Neuronal stem cell (in vitro differentiated cells): ENCODE measurements around the gene ECHDC1.

Source experiments
- DNase-seq: peaks from one replicate; pipeline ENCODE4 v3.0.0-alpha.2; 2013; ENCODE audit warnings: low spot score
- H2AFZ ChIP-seq: one replicate; pipeline ENCODE4 v1.6.1; 2013; ENCODE audit warnings: mild to moderate bottlenecking, low read length, inconsistent platforms
- H2AK5ac ChIP-seq: 2 replicates; pipeline ENCODE4 v1.6.1; 2013; ENCODE audit warnings: low read depth, mild to moderate bottlenecking, inconsistent platforms, low read length, moderate library complexity, mixed read lengths
- H2BK120ac ChIP-seq: 2 replicates; pipeline ENCODE4 v1.6.1; 2013; ENCODE audit warnings: low read depth, mild to moderate bottlenecking, inconsistent platforms, low read length, moderate library complexity, mixed read lengths
- H2BK12ac ChIP-seq: one replicate; pipeline ENCODE4 v1.6.1; 2013; ENCODE audit warnings: low read length, inconsistent platforms
- H2BK15ac ChIP-seq: 2 replicates; pipeline ENCODE4 v1.6.1; 2013; ENCODE audit warnings: mild to moderate bottlenecking, low read length, inconsistent platforms, mixed read lengths
- H2BK5ac ChIP-seq: one replicate; pipeline ENCODE4 v1.6.1; 2013; ENCODE audit warnings: inconsistent platforms, mild to moderate bottlenecking, low read length, moderate library complexity
- H3K14ac ChIP-seq: one replicate; pipeline ENCODE4 v1.6.1; 2013; ENCODE audit warnings: low read length, inconsistent platforms
- H3K18ac ChIP-seq: 2 replicates; pipeline ENCODE4 v1.6.1; 2013; ENCODE audit warnings: low read length, inconsistent platforms
- H3K23ac ChIP-seq: 2 replicates; pipeline ENCODE4 v1.6.1; 2013; ENCODE audit warnings: low read depth, mild to moderate bottlenecking, mixed read lengths, low read length, inconsistent platforms; ENCODE audit not compliant: poor library complexity
- H3K27ac ChIP-seq: replicated peaks from 3 replicates; pipeline ENCODE4 v1.5.1; 2013; ENCODE audit warnings: low read length, inconsistent platforms
- H3K27me3 ChIP-seq, 3 experiments: 2 replicates each; pipeline ENCODE4 v1.6.1; 2013; ENCODE audit warnings: low read length in 3 of 3, mild to moderate bottlenecking in 2 of 3, inconsistent platforms in 1 of 3, low read depth in 1 of 3, mixed read lengths in 1 of 3, moderate library complexity in 1 of 3; ENCODE audit not compliant: control insufficient read depth in 3 of 3, insufficient read depth in 3 of 3
- H3K36me3 ChIP-seq, 2 donors: replicated peaks in 1 of 2; 2 replicates each; pipeline ENCODE4 v1.6.1; 2013; ENCODE audit warnings: low read length in 2 of 2; ENCODE audit not compliant: control insufficient read depth in 2 of 2, insufficient read depth in 2 of 2
- H3K4ac ChIP-seq: 2 replicates; pipeline ENCODE4 v1.6.1; 2013; ENCODE audit warnings: inconsistent platforms, mild to moderate bottlenecking, low read length, moderate library complexity
- H3K4me1 ChIP-seq, 2 donors: 1 replicate in 1 of 2; 2 replicates in 1 of 2; pipeline ENCODE4 v1.6.1; 2013; ENCODE audit warnings: low read length in 2 of 2, low read depth in 1 of 2; ENCODE audit not compliant: control insufficient read depth in 2 of 2, insufficient read depth in 1 of 2
- H3K4me2 ChIP-seq: one replicate; pipeline ENCODE4 v1.6.1; 2013; ENCODE audit warnings: mild to moderate bottlenecking, low read length, inconsistent platforms; ENCODE audit not compliant: insufficient read depth, poor library complexity, severe bottlenecking
- H3K4me3 ChIP-seq, 2 donors: 2 replicates each; pipeline ENCODE4 v1.5.1; 2013; ENCODE audit warnings: low read length in 2 of 2, mild to moderate bottlenecking in 2 of 2, inconsistent platforms in 1 of 2, moderate library complexity in 1 of 2
- H3K79me1 ChIP-seq: one replicate; pipeline ENCODE4 v1.6.1; 2013; ENCODE audit warnings: low read depth, mild to moderate bottlenecking, inconsistent platforms, low read length, moderate library complexity
- H3K9ac ChIP-seq: one replicate; pipeline ENCODE4 v1.6.1; 2013; ENCODE audit warnings: mild to moderate bottlenecking, low read depth, low read length, inconsistent platforms; ENCODE audit not compliant: poor library complexity
- H3K9me3 ChIP-seq, 2 donors: replicated peaks in 1 of 2; 2 replicates each; pipeline versions ENCODE3 to v1.6.1; 2013; ENCODE audit warnings: low read length in 2 of 2, mild to moderate bottlenecking in 2 of 2, inconsistent platforms in 1 of 2, low read depth in 1 of 2, mixed read lengths in 1 of 2, moderate library complexity in 1 of 2; ENCODE audit not compliant: control insufficient read depth in 2 of 2, insufficient read depth in 1 of 2
- H4K8ac ChIP-seq: one replicate; pipeline ENCODE4 v1.6.1; 2013; ENCODE audit warnings: low read depth, mild to moderate bottlenecking, inconsistent platforms, low read length, moderate library complexity
- H4K91ac ChIP-seq: one replicate; pipeline ENCODE4 v1.6.1; 2013; ENCODE audit warnings: low read length, low read depth, mild to moderate bottlenecking, inconsistent platforms; ENCODE audit not compliant: poor library complexity
- WGBS, 2 donors: extraction: QIAGEN DNeasy Blood & Tissue Kit; methylation state at CpG; one replicate each; pipeline ENCODE4 v1.1.7; 2013; ENCODE audit warnings: missing lambda C conversion rate in 2 of 2, mixed read lengths in 1 of 2; ENCODE audit not compliant: insufficient read length in 2 of 2, insufficient replicate concordance in 1 of 2; ENCODE audit errors: extremely low coverage in 2 of 2; 5-methylcytosine and 5-hydroxymethylcytosine counted together

The ECHDC1 gene

GRCh38 chr6:127317388-127318128 is 25.9 kb downstream of the ECHDC1 start:
- H3K36me3 ChIP-seq = peaks cover 2 to 93% of the 10 kb centered on the region in 2 donors
- no peak overlapping the region for H3K18ac ChIP-seq
- H3K4me3 ChIP-seq = no peak overlapping the region
- peaks cover 0 to 3% of the 10 kb centered on the region in 2 donors for H3K9me3 ChIP-seq
- no peaks in the 10 kb centered on the region for H3K79me1 ChIP-seq
- H2AK5ac ChIP-seq = no peak overlapping the region
- no peak overlapping the region for H2BK12ac ChIP-seq
- H4K91ac ChIP-seq = no peak overlapping the region
- H3K4me1 ChIP-seq = no peaks in the 10 kb centered on the region
- H3K27me3 ChIP-seq = no peaks in the 10 kb centered on the region
- no peak overlapping the region for H3K14ac ChIP-seq
- no peak overlapping the region for H4K8ac ChIP-seq
- H2AFZ ChIP-seq = no peak overlapping the region
- H3K4ac ChIP-seq = no peak overlapping the region
- H3K23ac ChIP-seq = no peak overlapping the region
- H3K9ac ChIP-seq = no peak overlapping the region
- no peak overlapping the region for H2BK15ac ChIP-seq
- H2BK5ac ChIP-seq = no peak overlapping the region
- no peak overlapping the region for H3K27ac ChIP-seq
- H3K4me2 ChIP-seq = no peak overlapping the region
- DNase-seq = no peak
- no peak overlapping the region for H2BK120ac ChIP-seq
- no CpG with 5 or more reads among the region's 6 CpGs for WGBS, 2 donors

- Histone ChIP-seq H2BK5ac (no peak overlapping the region), H3K23ac (no peak overlapping the region), H4K91ac (no peak overlapping the region), H3K14ac (no peak overlapping the region), H3K27ac (no peak overlapping the region), H3K9ac (no peak overlapping the region), H3K27me3 (no peaks in the 10 kb centered on the region), H3K4me2 (no peak overlapping the region), H3K36me3 (peaks cover 0 to 61% of the 10 kb centered on the region in 2 donors), H2AK5ac (no peak overlapping the region), H2AFZ (no peak overlapping the region), H3K18ac (no peak overlapping the region), H3K9me3 (peaks cover 0 to 38% of the 10 kb centered on the region in 2 donors), H3K79me1 (no peaks in the 10 kb centered on the region), H2BK12ac (no peak overlapping the region), H2BK15ac (no peak overlapping the region), H2BK120ac (no peak overlapping the region), H4K8ac (no peak overlapping the region), H3K4me3 (no peak overlapping the region), H3K4me1 (no peaks in the 10 kb centered on the region), H3K4ac (no peak overlapping the region)
- no peak for DNase-seq
- WGBS, 2 donors = no CpG with 5 or more reads among the region's 1 CpG
These were observed 37.7 kb downstream of the ECHDC1 start for GRCh38 chr6:127305741-127306140.

GRCh38 chr6:127303917-127304316 is 39.5 kb downstream of the ECHDC1 start:
- Histone ChIP-seq H3K4ac (no peak overlapping the region), H3K27ac (no peak overlapping the region), H3K18ac (no peak overlapping the region), H2AFZ (no peak overlapping the region), H3K4me1 (no peaks in the 10 kb centered on the region), H3K36me3 (peaks cover 0 to 63% of the 10 kb centered on the region in 2 donors), H3K4me3 (no peak overlapping the region), H3K9me3 (peaks cover 0 to 25% of the 10 kb centered on the region in 2 donors), H3K4me2 (no peak overlapping the region), H2BK15ac (no peak overlapping the region), H4K91ac (no peak overlapping the region), H2AK5ac (no peak overlapping the region), H3K14ac (no peak overlapping the region), H3K9ac (no peak overlapping the region), H2BK12ac (no peak overlapping the region), H3K27me3 (no peaks in the 10 kb centered on the region), H2BK5ac (no peak overlapping the region), H2BK120ac (no peak overlapping the region), H3K79me1 (no peaks in the 10 kb centered on the region), H4K8ac (no peak overlapping the region), H3K23ac (no peak overlapping the region)
- no peak for DNase-seq
- no CpG with 5 or more reads among the region's 3 CpGs for WGBS, 2 donors

GRCh38 chr6:127302728-127303660 is 40.4 kb downstream of the ECHDC1 start:
- Histone ChIP-seq H3K14ac (no peak overlapping the region), H2BK120ac (no peak overlapping the region), H3K4ac (no peak overlapping the region), H3K18ac (no peak overlapping the region), H3K9me3 (peaks cover 0 to 28% of the 10 kb centered on the region in 2 donors), H2AK5ac (no peak overlapping the region), H3K4me2 (no peak overlapping the region), H3K9ac (no peak overlapping the region), H2AFZ (no peak overlapping the region), H4K8ac (no peak overlapping the region), H3K79me1 (no peaks in the 10 kb centered on the region), H2BK5ac (no peak overlapping the region), H3K36me3 (peaks cover 0 to 71% of the 10 kb centered on the region in 2 donors), H3K23ac (no peak overlapping the region), H3K4me3 (no peak overlapping the region), H2BK15ac (no peak overlapping the region), H4K91ac (no peak overlapping the region), H3K4me1 (no peaks in the 10 kb centered on the region), H3K27me3 (no peaks in the 10 kb centered on the region), H3K27ac (no peak overlapping the region), H2BK12ac (no peak overlapping the region)
- DNase-seq = no peak
- WGBS, 2 donors = no CpG with 5 or more reads among the region's 6 CpGs
